NB4 (cell line): ENCODE measurements around the gene FAM53A.

ENCODE experiments used
- POLR2A ChIP-seq: IDR thresholded peaks from 2 replicates; pipeline ENCODE4 v1.6.1; 2011; ENCODE audit warnings: mild to moderate bottlenecking; ENCODE audit not compliant: insufficient read length; ENCODE audit errors: extremely low read depth
- TF ChIP-seq, protein P1 (sequence below): IDR thresholded peaks from one replicate; pipeline ENCODE4 v1.5.1; 2012; ENCODE audit warnings: low read depth, low read length
- TF ChIP-seq, protein P2 (sequence below): IDR thresholded peaks from 2 replicates; pipeline ENCODE4 v1.6.1; 2011; ENCODE audit warnings: low read depth, low read length

GRCh38 chr4:1596393-1596792 is 87.7 kb downstream of the FAM53A start:
- TF ChIP-seq, protein P1, sequence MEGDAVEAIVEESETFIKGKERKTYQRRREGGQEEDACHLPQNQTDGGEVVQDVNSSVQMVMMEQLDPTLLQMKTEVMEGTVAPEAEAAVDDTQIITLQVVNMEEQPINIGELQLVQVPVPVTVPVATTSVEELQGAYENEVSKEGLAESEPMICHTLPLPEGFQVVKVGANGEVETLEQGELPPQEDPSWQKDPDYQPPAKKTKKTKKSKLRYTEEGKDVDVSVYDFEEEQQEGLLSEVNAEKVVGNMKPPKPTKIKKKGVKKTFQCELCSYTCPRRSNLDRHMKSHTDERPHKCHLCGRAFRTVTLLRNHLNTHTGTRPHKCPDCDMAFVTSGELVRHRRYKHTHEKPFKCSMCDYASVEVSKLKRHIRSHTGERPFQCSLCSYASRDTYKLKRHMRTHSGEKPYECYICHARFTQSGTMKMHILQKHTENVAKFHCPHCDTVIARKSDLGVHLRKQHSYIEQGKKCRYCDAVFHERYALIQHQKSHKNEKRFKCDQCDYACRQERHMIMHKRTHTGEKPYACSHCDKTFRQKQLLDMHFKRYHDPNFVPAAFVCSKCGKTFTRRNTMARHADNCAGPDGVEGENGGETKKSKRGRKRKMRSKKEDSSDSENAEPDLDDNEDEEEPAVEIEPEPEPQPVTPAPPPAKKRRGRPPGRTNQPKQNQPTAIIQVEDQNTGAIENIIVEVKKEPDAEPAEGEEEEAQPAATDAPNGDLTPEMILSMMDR: no peak
- TF ChIP-seq, protein P2, sequence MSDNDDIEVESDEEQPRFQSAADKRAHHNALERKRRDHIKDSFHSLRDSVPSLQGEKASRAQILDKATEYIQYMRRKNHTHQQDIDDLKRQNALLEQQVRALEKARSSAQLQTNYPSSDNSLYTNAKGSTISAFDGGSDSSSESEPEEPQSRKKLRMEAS: no peak
- no peak for TF ChIP-seq POLR2A
